Activated B cell treated with CpG ODN at 0.5 μM for 24 hours (primary cell): ENCODE data around the gene RASL11B. TPM values are rescaled to one million over a fixed set of nuclear protein-coding genes. Genes with fewer than 3 reads are reported as not detected.

Experiments used
- ATAC-seq: fragments of 200-7000 bp; cut with Tn5 transposase; one replicate; pipeline ENCODE4 v1.10.0; 2021; ENCODE audit warnings: low read depth, mild to moderate bottlenecking, moderate library complexity
- CTCF ChIA-PET: fragments of 350-600 bp; sonication (Branson Sonifier 250); formaldehyde crosslinking; loops from one replicate; lab custom pipeline; 2021; ENCODE audit warnings: antibody characterized with exemption; lab: Charles Lee
- POLR2A ChIA-PET: fragments of 350-600 bp; sonication (Branson Sonifier 250); formaldehyde crosslinking; loops from one replicate; lab custom pipeline; 2021; ENCODE audit warnings: antibody characterized with exemption; lab: Charles Lee
- DNase-seq: peaks from one replicate; pipeline ENCODE4 v3.0.0; 2022
- H3K27ac Mint-ChIP-seq: one replicate; pipeline ENCODE4 v1.8.0; 2020; ENCODE audit warnings: mixed read lengths
- H3K27me3 Mint-ChIP-seq: one replicate; pipeline ENCODE4 v1.8.0; 2021; ENCODE audit warnings: mixed read lengths
- H3K36me3 Mint-ChIP-seq: one replicate; pipeline ENCODE4 v1.8.0; 2021; ENCODE audit warnings: low read depth, mixed read lengths
- H3K4me1 Mint-ChIP-seq: one replicate; pipeline ENCODE4 v1.8.0; 2021; ENCODE audit warnings: mixed read lengths
- H3K4me3 Mint-ChIP-seq: one replicate; pipeline ENCODE4 v1.8.0; 2020; ENCODE audit warnings: mild to moderate bottlenecking, mixed read lengths
- H3K9me3 Mint-ChIP-seq: one replicate; pipeline ENCODE4 v1.8.0; 2020; ENCODE audit warnings: mixed read lengths
- CTCF ChIP-seq: fragments of 200-600 bp; IDR thresholded peaks from one replicate; pipeline ENCODE4 v1.8.0; 2022; ENCODE audit warnings: antibody characterized with exemption, mild to moderate bottlenecking
- intact Hi-C: fragments of 100-400 bp; cut with micrococcal nuclease; formaldehyde crosslinking; loops from one replicate; pipeline ENCODE4 v1.15.1; 2024
- total RNA-seq: library from RNA; stranded (reverse); gene quantifications from 2 replicates; pipeline ENCODE4 v1.2.3, GENCODE V29; 2022

RASL11B gene
- total RNA-seq, 1 donor from 2014 or later, result not detected

GRCh38 chr4:52867163-52867562 lies 5.0 kb downstream of the RASL11B start:
- ATAC-seq (no peak), DNase-seq (no peak)
- Mint-ChIP-seq H3K36me3 (peaks cover 8% of the 10 kb centered on the region), H3K4me3 (no peak overlapping the region), H3K9me3 (no peaks in the 10 kb centered on the region), H3K27me3 (peaks cover 9% of the 10 kb centered on the region), H3K4me1 (peaks cover 5% of the 10 kb centered on the region), H3K27ac (no peak overlapping the region)
- TF ChIP-seq CTCF, result no peak
- ChIA-PET POLR2A (no interaction called here), CTCF (no interaction called here)
- intact Hi-C loops, result loop anchor here (10.0 kb wide), 2 partner anchors 498 to 1198 kb away; partner anchors contain the start of genes CHIC2 and SCFD2

- peaks cover 6% of the 10 kb centered on the region for H3K27me3 Mint-ChIP-seq
- ChIA-PET CTCF (no interaction called here), POLR2A (no interaction called here)
- no peak for TF ChIP-seq CTCF
- peaks cover 15% of the 10 kb centered on the region for H3K36me3 Mint-ChIP-seq
- H3K4me1 Mint-ChIP-seq, result no peaks in the 10 kb centered on the region
- intact Hi-C loops, result loop anchor here (10.0 kb wide), 2 partner anchors 497 to 1197 kb away; partner anchors contain the start of genes CHIC2 and SCFD2
- DNase-seq (no peak), ATAC-seq (no peak)
- no peak overlapping the region for H3K27ac Mint-ChIP-seq
- H3K4me3 Mint-ChIP-seq, result no peak overlapping the region
- no peaks in the 10 kb centered on the region for H3K9me3 Mint-ChIP-seq
These were observed 6.0 kb downstream of the RASL11B start for GRCh38 chr4:52868133-52868532.

- ChIA-PET CTCF (no interaction called here), POLR2A (no interaction called here)
- Mint-ChIP-seq H3K4me3 (no peak overlapping the region), H3K4me1 (no peaks in the 10 kb centered on the region), H3K27me3 (no peaks in the 10 kb centered on the region), H3K9me3 (no peaks in the 10 kb centered on the region), H3K27ac (no peak overlapping the region), H3K36me3 (peaks cover 24% of the 10 kb centered on the region)
- ATAC-seq, result no peak
- no peak for TF ChIP-seq CTCF
- intact Hi-C loops, result loop anchor here (10.0 kb wide), 2 partner anchors 496 to 1196 kb away; partner anchors contain the start of genes CHIC2 and SCFD2
- DNase-seq, result no peak
These were observed 7.1 kb downstream of the RASL11B start for GRCh38 chr4:52869196-52869595.

GRCh38 chr4:52869656-52870055 lies 7.5 kb downstream of the RASL11B start:
- ATAC-seq, result no peak
- H3K9me3 Mint-ChIP-seq, result no peaks in the 10 kb centered on the region
- H3K27ac Mint-ChIP-seq, result no peak overlapping the region
- POLR2A ChIA-PET, result no interaction called here
- CTCF ChIA-PET, result no interaction called here
- H3K4me3 Mint-ChIP-seq, result no peak overlapping the region
- TF ChIP-seq CTCF, result no peak
- no peaks in the 10 kb centered on the region for H3K27me3 Mint-ChIP-seq
- intact Hi-C loops, result loop anchor here (10.0 kb wide), 2 partner anchors 495 to 1195 kb away; partner anchors contain the start of genes CHIC2 and SCFD2
- no peaks in the 10 kb centered on the region for H3K4me1 Mint-ChIP-seq
- DNase-seq, result no peak
- H3K36me3 Mint-ChIP-seq, result peaks cover 28% of the 10 kb centered on the region

- TF ChIP-seq CTCF, result no peak
- H3K36me3 Mint-ChIP-seq, result peaks cover 28% of the 10 kb centered on the region
- H3K27me3 Mint-ChIP-seq, result no peaks in the 10 kb centered on the region
- ATAC-seq (no peak), DNase-seq (no peak)
- intact Hi-C loops, result no loop called here
- POLR2A ChIA-PET, result no interaction called here
- H3K9me3 Mint-ChIP-seq, result no peaks in the 10 kb centered on the region
- H3K27ac Mint-ChIP-seq, result no peak overlapping the region
- no peak overlapping the region for H3K4me3 Mint-ChIP-seq
- no peaks in the 10 kb centered on the region for H3K4me1 Mint-ChIP-seq
- CTCF ChIA-PET, result no interaction called here
These were observed 8.1 kb downstream of the RASL11B start for GRCh38 chr4:52870225-52870624.
